Right lobe of liver (tissue), 6 donors: ENCODE results near the gene PTPRM. TPM values are rescaled to one million over a fixed set of nuclear protein-coding genes. Genes with fewer than 3 reads are reported as not detected.
A peak's percentile ranks its signal among the peaks of the same experiment; 100 is the strongest.

Experiments used
- ATAC-seq, 4 donors: fragments of 200-7000 bp; cut with Tn5 transposase; one replicate each; pipeline ENCODE4 v1.9.1; 2020; ENCODE audit warnings: mild to moderate bottlenecking in 4 of 4, moderate library complexity in 4 of 4
- DNase-seq, 3 donors: peaks; one replicate each; pipeline ENCODE4 v3.0.0-alpha.2; 2020
- H3K27ac ChIP-seq, 3 donors: fragments of 200-600 bp; one replicate each; pipeline ENCODE4 v1.8.0; 2022
- H3K27me3 ChIP-seq, 2 donors: fragments of 200-600 bp; one replicate each; pipeline ENCODE4 v1.8.0; 2022
- H3K36me3 ChIP-seq, 4 donors: fragments of 200-600 bp; sonication (generic) in 1 of 4; one replicate each; pipeline versions ENCODE4 v1.5.1 to v1.8.0; 2017 to 2022; ENCODE audit warnings: control low read depth in 1 of 4
- H3K4me1 ChIP-seq, 4 donors: fragments of 200-600 bp; sonication (generic) in 1 of 4; one replicate each; pipeline versions ENCODE4 v1.5.1 to v1.8.0; 2017 to 2022; ENCODE audit warnings: control low read depth in 1 of 4
- H3K4me3 ChIP-seq, 3 donors: fragments of 200-600 bp; one replicate each; pipeline ENCODE4 v1.8.0; 2022
- H3K9me3 ChIP-seq, 4 donors: fragments of 200-600 bp; sonication (generic) in 1 of 4; one replicate each; pipeline versions ENCODE4 v1.5.1 to v1.8.0; 2017 to 2022; ENCODE audit warnings: control low read depth in 1 of 4
- POLR2A ChIP-seq: fragments of 450-650 bp; IDR thresholded peaks from one replicate; pipeline ENCODE4 v1.6.1; 2017; ENCODE audit warnings: antibody characterized with exemption, mild to moderate bottlenecking
- WGBS: methylation state at CpG from one replicate; pipeline ENCODE4 v1.1.6; 2018; ENCODE audit warnings: low coverage, low lambda C conversion rate; ENCODE audit not compliant: insufficient coverage; ENCODE audit errors: missing lambda C conversion rate; 5-methylcytosine and 5-hydroxymethylcytosine counted together
- intact Hi-C, 2 donors: fragments of 100-400 bp; cut with DNase I; formaldehyde crosslinking; loops; one replicate each; pipeline versions ENCODE4 v1.11.2 to v1.14.1; 2022
- total RNA-seq, 6 experiments: library from RNA; depleted of rRNA in 2 of 6; stranded (reverse); fragments of >200 nt in 2 of 6; fragmentation: NEBNext Ultra II Directional in 3 of 6; extraction: Animal tissue kit (Norgen Biotek cat#: 25700) in 3 of 6; gene quantifications; one replicate each; pipeline versions ENCODE4 v1.1.0 to v1.2.4, GENCODE V29; 2016 to 2023
- TF ChIP-seq, protein P1 (sequence below), 4 donors: fragments of 200-600 bp in 3 of 4; fragments of 450-650 bp in 1 of 4; IDR thresholded peaks; one replicate each; pipeline versions ENCODE4 v1.5.1 to v1.8.0; 2016 to 2022; ENCODE audit warnings: antibody characterized with exemption in 4 of 4, mild to moderate bottlenecking in 2 of 4
- donor health status: DM: no; HTN: yes; CAD: no.
- donor health status: DM: no; HTN: no; CAD: no.
- donor health status: DM: no; HTN: no; CAD: no.
- donor health status: DM: no; HTN: yes; CAD: no.
- donor health status: DM: no; HTN: yes; CAD: no.

PTPRM gene
- total RNA-seq, 6 experiments from 2014 or later: 15.1 to 45.7 (median 26.5) TPM

GRCh38 chr18:7870855-7871254 lies 303.7 kb downstream of the PTPRM start:
- ATAC-seq (no peak), DNase-seq (no peak)
- peaks cover 0 to 10% (median 0%) of the 10 kb centered on the region in 4 donors for H3K4me1 ChIP-seq
- H3K4me3 ChIP-seq: no peak overlapping the region
- no peaks in the 10 kb centered on the region for H3K36me3 ChIP-seq
- TF ChIP-seq, protein P1, sequence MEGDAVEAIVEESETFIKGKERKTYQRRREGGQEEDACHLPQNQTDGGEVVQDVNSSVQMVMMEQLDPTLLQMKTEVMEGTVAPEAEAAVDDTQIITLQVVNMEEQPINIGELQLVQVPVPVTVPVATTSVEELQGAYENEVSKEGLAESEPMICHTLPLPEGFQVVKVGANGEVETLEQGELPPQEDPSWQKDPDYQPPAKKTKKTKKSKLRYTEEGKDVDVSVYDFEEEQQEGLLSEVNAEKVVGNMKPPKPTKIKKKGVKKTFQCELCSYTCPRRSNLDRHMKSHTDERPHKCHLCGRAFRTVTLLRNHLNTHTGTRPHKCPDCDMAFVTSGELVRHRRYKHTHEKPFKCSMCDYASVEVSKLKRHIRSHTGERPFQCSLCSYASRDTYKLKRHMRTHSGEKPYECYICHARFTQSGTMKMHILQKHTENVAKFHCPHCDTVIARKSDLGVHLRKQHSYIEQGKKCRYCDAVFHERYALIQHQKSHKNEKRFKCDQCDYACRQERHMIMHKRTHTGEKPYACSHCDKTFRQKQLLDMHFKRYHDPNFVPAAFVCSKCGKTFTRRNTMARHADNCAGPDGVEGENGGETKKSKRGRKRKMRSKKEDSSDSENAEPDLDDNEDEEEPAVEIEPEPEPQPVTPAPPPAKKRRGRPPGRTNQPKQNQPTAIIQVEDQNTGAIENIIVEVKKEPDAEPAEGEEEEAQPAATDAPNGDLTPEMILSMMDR (IDR thresholded peaks at IDR 0.05): no peak
- TF ChIP-seq POLR2A: no peak
- no peaks in the 10 kb centered on the region for H3K27me3 ChIP-seq
- H3K27ac ChIP-seq: no peak overlapping the region
- intact Hi-C loops: no loop called here
- no peaks in the 10 kb centered on the region for H3K9me3 ChIP-seq
- 77% methylated on average over 4 of the region's 4 CpGs for WGBS

GRCh38 chr18:7871560-7872456 lies 304.7 kb downstream of the PTPRM start:
- TF ChIP-seq, protein P1 (IDR thresholded peaks at IDR 0.05): no peak
- no peak for TF ChIP-seq POLR2A
- 43% methylated on average over 4 of the region's 4 CpGs for WGBS
- no peak overlapping the region for H3K27ac ChIP-seq
- H3K4me1 ChIP-seq: peaks cover 0 to 10% (median 0%) of the 10 kb centered on the region in 4 donors
- no peak overlapping the region for H3K4me3 ChIP-seq
- ATAC-seq (peak in 3 of 4 donors; percentile 58 to 72 (median 61)), DNase-seq (no peak)
- intact Hi-C loops: no loop called here
- H3K9me3 ChIP-seq: no peaks in the 10 kb centered on the region
- no peaks in the 10 kb centered on the region for H3K27me3 ChIP-seq
- no peaks in the 10 kb centered on the region for H3K36me3 ChIP-seq

DNA sequence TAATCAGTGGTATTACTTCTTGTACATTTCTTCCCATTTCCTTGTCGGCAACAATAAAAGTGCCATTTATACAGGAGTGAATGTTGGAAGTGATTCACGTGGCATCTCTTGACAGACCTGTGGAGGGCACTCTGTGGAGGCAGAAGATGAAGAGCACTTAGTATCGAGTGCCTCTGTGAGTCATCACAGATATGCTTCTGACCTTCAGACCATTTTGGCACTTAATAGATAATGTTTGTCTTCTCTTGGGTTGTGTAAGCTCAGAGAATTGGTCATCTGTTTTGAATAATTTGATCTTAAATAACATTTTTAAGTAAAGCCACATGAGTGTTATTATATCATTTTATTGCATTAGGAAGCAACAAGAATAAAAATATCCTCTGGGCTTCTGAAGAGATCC lies 305.5 kb downstream of the PTPRM start:
- no peak overlapping the region for H3K27ac ChIP-seq
- DNase-seq (no peak), ATAC-seq (peak; percentile 93 to 98 (median 94))
- H3K4me1 ChIP-seq: peaks cover 0 to 10% (median 0%) of the 10 kb centered on the region in 4 donors
- H3K36me3 ChIP-seq: no peaks in the 10 kb centered on the region
- no peak overlapping the region for H3K4me3 ChIP-seq
- 42% methylated on average over 3 of the region's 3 CpGs for WGBS
- no peaks in the 10 kb centered on the region for H3K9me3 ChIP-seq
- H3K27me3 ChIP-seq: no peaks in the 10 kb centered on the region
- TF ChIP-seq POLR2A: no peak
- TF ChIP-seq, protein P1 (IDR thresholded peaks at IDR 0.05): peak; percentile 32 to 38 (median 36)
- intact Hi-C loops: no loop called here

DNA sequence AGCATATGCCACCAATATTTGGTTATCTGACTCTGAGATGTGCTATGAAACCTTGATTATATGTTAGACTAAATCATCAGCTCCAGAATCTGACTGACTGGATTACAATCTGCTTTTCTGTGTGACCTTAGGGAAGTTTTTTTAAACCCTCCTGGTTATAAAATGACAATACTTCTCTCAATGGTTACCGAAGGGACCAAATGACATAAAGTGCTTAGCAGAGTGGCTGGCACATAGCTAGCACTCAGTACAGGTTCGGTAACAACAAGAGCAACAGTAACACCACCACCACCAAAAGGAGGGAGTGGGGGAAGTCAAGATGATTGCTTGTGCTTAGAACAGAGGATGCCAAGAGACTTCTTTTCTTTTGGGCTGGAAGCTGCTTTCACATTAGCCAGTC lies 306.2 kb downstream of the PTPRM start:
- no peaks in the 10 kb centered on the region for H3K27me3 ChIP-seq
- H3K4me3 ChIP-seq: no peak overlapping the region
- TF ChIP-seq, protein P1 (IDR thresholded peaks at IDR 0.05): no peak
- TF ChIP-seq POLR2A: no peak
- H3K9me3 ChIP-seq: no peaks in the 10 kb centered on the region
- 95% methylated on average over 2 of the region's 2 CpGs for WGBS
- H3K36me3 ChIP-seq: no peaks in the 10 kb centered on the region
- ATAC-seq (no peak), DNase-seq (no peak)
- H3K27ac ChIP-seq: no peak overlapping the region
- H3K4me1 ChIP-seq: peaks cover 0 to 15% (median 0%) of the 10 kb centered on the region in 4 donors
- intact Hi-C loops: no loop called here
